ENCODE measurements around the gene ZNF19. TPM values are rescaled to one million over a fixed set of nuclear protein-coding genes. Genes with fewer than 3 reads are reported as not detected.

ZNF19 gene
- total and polyA plus RNA-seq, 2 of the 8 experiments (the other 6 are each of a cell fraction or from before 2014, with no cell fraction given), result 1.5 to 3.5 TPM

- ChIA-PET POLR2A (ENCODE audit: partially characterized antibody) (interaction anchor here (0.6 to 0.8 kb wide), 2 partner anchors 16 to 76 kb away, joined by 3 to 4 read pairs; no protein-coding TSS in a partner anchor), CTCF (ENCODE audit: partially characterized antibody) (interaction anchor here (0.7 to 9.8 kb wide), 22 partner anchors 13 to 409 kb away, joined by 3 to 133 read pairs (median 9); partner anchors contain the start of genes CHST4, TLE7, ZNF19 and ZNF23)
- peak in 1 of 2 experiments; percentile 28; a peak in 1 of 4 replicates for TF ChIP-seq RAD21 (IDR thresholded peaks at IDR 0.05 in 1 of 2, conservative IDR thresholded peaks at IDR 0.05 in 1 of 2; ENCODE audit: low read depth in 2 of 2, low read length in 2 of 2)
- peak in 2 of 3 experiments; percentile 10 to 18; a peak in 2 of 4 replicates for TF ChIP-seq CTCF (IDR thresholded peaks at IDR 0.05; ENCODE audit: control extremely low read depth in 1 of 3, insufficient read depth in 1 of 3, low read depth in 1 of 3, low read length in 3 of 3)
- TF ChIP-seq MAFK (IDR thresholded peaks at IDR 0.05; ENCODE audit: low read depth, low read length), result no peak
- no peak for TF ChIP-seq SUZ12 (IDR thresholded peaks at IDR 0.05; ENCODE audit: low read length)
- TF ChIP-seq SAP30 (IDR thresholded peaks at IDR 0.05; ENCODE audit: insufficient read depth, insufficient replicate concordance, low read length), result no peak
- Histone ChIP-seq H3K56ac (replicated peaks; ENCODE audit: insufficient read length, low read depth, low read length) (no peak overlapping the region), H3K23me2 (ENCODE audit: low read depth, low read length) (no peaks in the 10 kb centered on the region), H3K14ac (ENCODE audit: insufficient read length) (no peak overlapping the region), H3K79me1 (ENCODE audit: low read depth, low read length) (no peaks in the 10 kb centered on the region), H3K9ac (replicated peaks in 1 of 4; ENCODE audit: extremely low read depth in 1 of 4, low read depth in 3 of 4, low read length in 3 of 4) (no peak overlapping the region), H4K5ac (ENCODE audit: insufficient read length, low read depth, low read length) (no peak overlapping the region), H3K23ac (ENCODE audit: insufficient read length) (no peak overlapping the region), H4K8ac (ENCODE audit: extremely low read depth, insufficient read depth, low read length) (no peak overlapping the region), H3K4ac (replicated peaks; ENCODE audit: insufficient read length, low read depth, low read length) (no peak overlapping the region), H3K27ac (ENCODE audit: low read depth, low read length) (no peak overlapping the region), H4K20me1 (replicated peaks in 1 of 2; ENCODE audit: control insufficient read depth in 1 of 2, insufficient read depth in 2 of 2, low read length in 2 of 2) (no peaks in the 10 kb centered on the region), H3K27me3 (replicated peaks in 1 of 4; ENCODE audit: control insufficient read depth in 3 of 4, extremely low read depth in 1 of 4, insufficient read depth in 3 of 4, low read length in 3 of 4) (no peaks in the 10 kb centered on the region; a peak in 1 of 7 replicates), H3K4me2 (ENCODE audit: insufficient read depth in 1 of 2, low read depth in 2 of 2, low read length in 2 of 2) (no peak overlapping the region), H3K36me3 (ENCODE audit: control insufficient read depth in 2 of 4, insufficient read depth in 4 of 4, low read length in 3 of 4) (no peaks in the 10 kb centered on the region), H2BK20ac (ENCODE audit: low read length) (no peak overlapping the region), H2BK5ac (ENCODE audit: low read depth, low read length) (no peak overlapping the region), H2AK5ac (ENCODE audit: low read depth, low read length) (no peak overlapping the region), H3K18ac (ENCODE audit: extremely low read depth, low read length) (no peak overlapping the region), H3K79me2 (ENCODE audit: control insufficient read depth in 1 of 2, insufficient read depth in 2 of 2, low read length in 2 of 2) (no peaks in the 10 kb centered on the region), H2BK15ac (ENCODE audit: low read length) (no peak overlapping the region), H3K4me3 (ENCODE audit: extremely low read depth in 1 of 4, insufficient read depth in 2 of 4, low read depth in 3 of 4, low read length in 4 of 4) (no peak overlapping the region), H2BK12ac (ENCODE audit: low read depth, low read length) (no peak overlapping the region), H3K9me3 (ENCODE audit: insufficient read depth in 2 of 2, low read depth in 1 of 2, low read length in 1 of 2) (no peaks in the 10 kb centered on the region), H3K4me1 (replicated peaks in 1 of 4; ENCODE audit: control insufficient read depth in 3 of 4, insufficient read depth in 4 of 4, low read length in 3 of 4) (no peaks in the 10 kb centered on the region), H2BK120ac (replicated peaks; ENCODE audit: low read depth, low read length) (no peak overlapping the region), H2AFZ (ENCODE audit: low read length) (no peak overlapping the region), H4K91ac (replicated peaks; ENCODE audit: insufficient read length, low read length) (no peak overlapping the region)
- no peak for DNase-seq (ENCODE audit: low read depth in 1 of 2, low spot score in 2 of 2)
- no peak for FAIRE-seq
- WGBS, 2 experiments (ENCODE audit: extremely low coverage in 1 of 2, insufficient coverage in 1 of 2, insufficient read length in 1 of 2, insufficient replicate concordance in 2 of 2, low coverage in 1 of 2, low lambda C conversion rate in 2 of 2, missing lambda C conversion rate in 1 of 2), result 76% methylated on average over 3 of the region's 3 CpGs; no CpG with 5 or more reads in 1 of the 2 experiments
Observed at GRCh38 chr16:71501547-71501946, 12.4 kb upstream of the ZNF19 start.

Data from H1 (cell line).